Stimulated activated CD8-positive, alpha-beta memory T cell treated with anti-CD3 and anti-CD28 coated beads, Interleukin-12 subunit alpha, Interleukin-12 subunit beta, amount 100 ng/mL, for 1 hour (primary cell): Measurements from ENCODE around the gene NDST3.

Source experiments
- DNase-seq: peaks from one replicate; pipeline ENCODE4 v3.0.0-alpha.2; 2020; ENCODE audit warnings: low read depth

The NDST3 gene

GRCh38 chr4:118034053-118034785 lies at the start of gene NDST3:
NDST3 (plus strand) TSS chr4:118034486; CDS start chr4:118053911, 19,425 bp downstream.
- no peak for DNase-seq

GRCh38 chr4:117986321-117986720 lies 48.0 kb upstream of the NDST3 start:
- no peak for DNase-seq

GRCh38 chr4:117987464-117987863 lies 46.8 kb upstream of the NDST3 start:
- DNase-seq, result no peak

GRCh38 chr4:117996891-117997290 lies 37.4 kb upstream of the NDST3 start:
- no peak for DNase-seq

- no peak for DNase-seq
Observed at GRCh38 chr4:118004088-118004487, 30.2 kb upstream of the NDST3 start.

- no peak for DNase-seq
Observed at GRCh38 chr4:118005883-118006282, 28.4 kb upstream of the NDST3 start.

GRCh38 chr4:118012142-118012541 lies 22.1 kb upstream of the NDST3 start:
- no peak for DNase-seq

GRCh38 chr4:118014831-118015230 lies 19.5 kb upstream of the NDST3 start:
- DNase-seq, result no peak

- no peak for DNase-seq
Observed at GRCh38 chr4:118018381-118019145, 15.7 kb upstream of the NDST3 start.

- no peak for DNase-seq
Observed at GRCh38 chr4:118026806-118027205, 7.5 kb upstream of the NDST3 start.

- no peak for DNase-seq
Observed at GRCh38 chr4:118029224-118029623, 5.1 kb upstream of the NDST3 start.

- no peak for DNase-seq
Observed at GRCh38 chr4:118032691-118033090, 1.6 kb upstream of the NDST3 start.

- DNase-seq, result no peak
Observed at GRCh38 chr4:118033148-118034052, 886 bp upstream of the NDST3 start.

- DNase-seq, result no peak
Observed at GRCh38 chr4:118035309-118035708, 1.0 kb downstream of the NDST3 start.

- no peak for DNase-seq
Observed at GRCh38 chr4:118036336-118036735, 2.0 kb downstream of the NDST3 start.

GRCh38 chr4:118037955-118038354 lies 3.7 kb downstream of the NDST3 start:
- DNase-seq, result no peak

- DNase-seq, result no peak
Observed at GRCh38 chr4:118046323-118046722, 12.0 kb downstream of the NDST3 start.

- no peak for DNase-seq
Observed at GRCh38 chr4:118047043-118047442, 12.8 kb downstream of the NDST3 start.

GRCh38 chr4:118058955-118059354 lies 24.7 kb downstream of the NDST3 start:
- no peak for DNase-seq

GRCh38 chr4:118059397-118059796 lies 25.1 kb downstream of the NDST3 start:
- DNase-seq, result no peak

GRCh38 chr4:118076958-118077766 lies 42.9 kb downstream of the NDST3 start:
- DNase-seq, result no peak

- no peak for DNase-seq
Observed at GRCh38 chr4:118077767-118078105, 43.5 kb downstream of the NDST3 start.
